Left lobe of liver (tissue), 1 donor: ENCODE measurements around the gene ACOT9. TPM values are rescaled to one million over a fixed set of nuclear protein-coding genes. Genes with fewer than 3 reads are reported as not detected.

Source experiments
- total RNA-seq: library from RNA; stranded (reverse); gene quantifications from one replicate; pipeline ENCODE4 v1.2.1, GENCODE V29; 2021
- donor health status: DM: no; HTN: yes; CAD: no.

The ACOT9 gene
- total RNA-seq, 1 donor from 2014 or later: 11.0 TPM

Other genes with a start within 250 kb of the ACOT9 start
- gene PRDX4, start 75.8 kb downstream of the ACOT9 start, total RNA-seq: 166 TPM
- 227 TPM for gene SAT1, start 39.9 kb upstream of the ACOT9 start, total RNA-seq
- 11.2 TPM for gene APOO, start 164.7 kb upstream of the ACOT9 start, total RNA-seq
- not detected for gene CXorf58, start 164.7 kb upstream of the ACOT9 start, total RNA-seq